Measurements from ENCODE around the gene BICRA. TPM values are rescaled to one million over a fixed set of nuclear protein-coding genes. Genes with fewer than 3 reads are reported as not detected.

BICRA gene
- total RNA-seq, 1 experiment from 2014 or later, result 29.3 TPM

GRCh38 chr19:47700934-47701716, 92.2 kb downstream of the BICRA start:
- H3K4me1 Mint-ChIP-seq, result peaks cover 2 to 6% of the 10 kb centered on the region in 2 experiments; a peak in 2 of 4 replicates
- no peak overlapping the region for H2BK5ac ChIP-seq (ENCODE audit: insufficient read length, low read length)
- no peak overlapping the region for H3K18ac ChIP-seq (ENCODE audit: insufficient read length, low read depth, low read length)
- H4K5ac ChIP-seq (ENCODE audit: insufficient read length, low read depth, low read length), result no peak overlapping the region
- no CpG with 5 or more reads among the region's 43 CpGs for WGBS (ENCODE audit: extremely low coverage, insufficient read length, low lambda C conversion rate)
- no peaks in the 10 kb centered on the region; the same call in 1 of the 2 replicates for H3K27me3 Mint-ChIP-seq (ENCODE audit: low read depth)
- H2BK15ac ChIP-seq (ENCODE audit: low read depth, low read length), result no peak overlapping the region
- no peak overlapping the region for H3K56ac ChIP-seq (ENCODE audit: insufficient read length, low read depth, low read length)
- no peak overlapping the region for H3K27ac ChIP-seq (ENCODE audit: insufficient read length, low read depth, low read length)
- no peak overlapping the region for H2BK120ac ChIP-seq (ENCODE audit: low read depth, low read length, poor library complexity, severe bottlenecking)
- no peak overlapping the region for H2AK5ac ChIP-seq (ENCODE audit: insufficient read length, low read length)
- no peaks in the 10 kb centered on the region for H3K79me1 ChIP-seq (ENCODE audit: insufficient read depth, low read depth, low read length, poor library complexity, severe bottlenecking)
- TF ChIP-seq, protein P1, sequence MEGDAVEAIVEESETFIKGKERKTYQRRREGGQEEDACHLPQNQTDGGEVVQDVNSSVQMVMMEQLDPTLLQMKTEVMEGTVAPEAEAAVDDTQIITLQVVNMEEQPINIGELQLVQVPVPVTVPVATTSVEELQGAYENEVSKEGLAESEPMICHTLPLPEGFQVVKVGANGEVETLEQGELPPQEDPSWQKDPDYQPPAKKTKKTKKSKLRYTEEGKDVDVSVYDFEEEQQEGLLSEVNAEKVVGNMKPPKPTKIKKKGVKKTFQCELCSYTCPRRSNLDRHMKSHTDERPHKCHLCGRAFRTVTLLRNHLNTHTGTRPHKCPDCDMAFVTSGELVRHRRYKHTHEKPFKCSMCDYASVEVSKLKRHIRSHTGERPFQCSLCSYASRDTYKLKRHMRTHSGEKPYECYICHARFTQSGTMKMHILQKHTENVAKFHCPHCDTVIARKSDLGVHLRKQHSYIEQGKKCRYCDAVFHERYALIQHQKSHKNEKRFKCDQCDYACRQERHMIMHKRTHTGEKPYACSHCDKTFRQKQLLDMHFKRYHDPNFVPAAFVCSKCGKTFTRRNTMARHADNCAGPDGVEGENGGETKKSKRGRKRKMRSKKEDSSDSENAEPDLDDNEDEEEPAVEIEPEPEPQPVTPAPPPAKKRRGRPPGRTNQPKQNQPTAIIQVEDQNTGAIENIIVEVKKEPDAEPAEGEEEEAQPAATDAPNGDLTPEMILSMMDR (conservative IDR thresholded peaks at IDR 0.05), result no peak
- no peak overlapping the region for H4K8ac ChIP-seq (replicated peaks; ENCODE audit: insufficient read length, low read depth, low read length)
- H3K9ac ChIP-seq (ENCODE audit: extremely low read depth, insufficient read length, low read length), result no peak overlapping the region
- H3K79me2 ChIP-seq (ENCODE audit: insufficient read depth, low read length), result no peaks in the 10 kb centered on the region
- H3K4me1 ChIP-seq (ENCODE audit: insufficient read depth, low read length), result no peaks in the 10 kb centered on the region
- no peak overlapping the region for H3K27ac Mint-ChIP-seq
- no peaks in the 10 kb centered on the region for H3K27me3 ChIP-seq (ENCODE audit: insufficient read depth, low read length)
- H3K36me3 Mint-ChIP-seq (ENCODE audit: insufficient read depth in 1 of 3, low read depth in 3 of 3), result peaks cover 11 to 44% (median 39%) of the 10 kb centered on the region in 3 experiments; a peak in 6 of 7 replicates
- H3K4me3 Mint-ChIP-seq, result no peak overlapping the region
- no peaks in the 10 kb centered on the region for H4K20me1 ChIP-seq (ENCODE audit: control insufficient read depth, insufficient read depth, insufficient read length)
- no peak overlapping the region for H3K14ac ChIP-seq (ENCODE audit: insufficient read depth, low read length)
- no peaks in the 10 kb centered on the region for H3K9me3 ChIP-seq (ENCODE audit: control insufficient read depth, low read depth, low read length)
- no peak overlapping the region for H3K23ac ChIP-seq (ENCODE audit: insufficient read length, low read depth, low read length)
- no peak overlapping the region for H3K4me2 ChIP-seq (ENCODE audit: insufficient read depth, insufficient read length, low read length)
- no peak for DNase-seq
- no peak overlapping the region for H2AFZ ChIP-seq (ENCODE audit: low read length)
- no peak overlapping the region for H3T11ph ChIP-seq (ENCODE audit: low read length)
- no peaks in the 10 kb centered on the region; a peak in 1 of 5 replicates for H3K9me3 Mint-ChIP-seq
- H3K23me2 ChIP-seq (ENCODE audit: insufficient read length, low read depth, low read length, poor library complexity, severe bottlenecking), result no peaks in the 10 kb centered on the region
- no peak overlapping the region for H4K91ac ChIP-seq (ENCODE audit: insufficient read length, low read depth, low read length)
- H2BK12ac ChIP-seq (ENCODE audit: insufficient read length, low read depth, low read length), result no peak overlapping the region
- H2BK20ac ChIP-seq (ENCODE audit: low read depth, low read length, poor library complexity, severe bottlenecking), result no peak overlapping the region
- H3K4ac ChIP-seq (ENCODE audit: low read depth, low read length), result no peak overlapping the region

Measured in H9 (cell line).